Duodenal mucosa (tissue), 2 donors: ENCODE results near the gene KIF23.

Experiments
- H3K27ac ChIP-seq: one replicate; pipeline ENCODE4 v1.7.0; 2013; ENCODE audit warnings: low read depth, low read length
- H3K27me3 ChIP-seq, 2 donors: one replicate each; pipeline ENCODE4 v1.7.0; 2013; ENCODE audit warnings: low read length in 2 of 2, control low read depth in 1 of 2; ENCODE audit not compliant: insufficient read depth in 2 of 2, control insufficient read depth in 1 of 2
- H3K36me3 ChIP-seq, 2 donors: one replicate each; pipeline ENCODE4 v1.7.0; 2013; ENCODE audit warnings: low read length in 2 of 2, control low read depth in 1 of 2; ENCODE audit not compliant: insufficient read depth in 2 of 2, control insufficient read depth in 1 of 2
- H3K4me1 ChIP-seq, 2 donors: one replicate each; pipeline ENCODE4 v1.7.0; 2013; ENCODE audit warnings: low read length in 2 of 2, control low read depth in 1 of 2; ENCODE audit not compliant: insufficient read depth in 2 of 2, control insufficient read depth in 1 of 2
- H3K4me3 ChIP-seq, 2 donors: one replicate each; pipeline ENCODE4 v1.7.0; 2013; ENCODE audit warnings: low read length in 2 of 2, low read depth in 1 of 2
- H3K9ac ChIP-seq, 2 donors: one replicate each; pipeline ENCODE4 v1.7.0; 2013; ENCODE audit warnings: low read length in 2 of 2, low read depth in 1 of 2
- H3K9me3 ChIP-seq, 2 donors: one replicate each; pipeline ENCODE4 v1.7.0; 2013; ENCODE audit warnings: low read length in 2 of 2, control low read depth in 1 of 2; ENCODE audit not compliant: control insufficient read depth in 1 of 2

The KIF23 gene

GRCh38 chr15:69472562-69472961 is 58.4 kb downstream of the KIF23 start:
- Histone ChIP-seq H3K36me3 (no peaks in the 10 kb centered on the region), H3K27me3 (peaks cover 0 to 4% of the 10 kb centered on the region in 2 donors), H3K4me1 (peaks cover 10 to 13% of the 10 kb centered on the region in 2 donors), H3K9ac (no peak overlapping the region), H3K9me3 (no peaks in the 10 kb centered on the region), H3K27ac (no peak overlapping the region), H3K4me3 (no peak overlapping the region)

- H3K27ac ChIP-seq: no peak overlapping the region
- H3K4me1 ChIP-seq: peaks cover 0 to under 1% of the 10 kb centered on the region in 2 donors
- H3K4me3 ChIP-seq: no peak overlapping the region
- H3K27me3 ChIP-seq: peaks cover 0 to 4% of the 10 kb centered on the region in 2 donors
- no peak overlapping the region for H3K9ac ChIP-seq
- no peaks in the 10 kb centered on the region for H3K9me3 ChIP-seq
- no peaks in the 10 kb centered on the region for H3K36me3 ChIP-seq
These were observed 60.1 kb downstream of the KIF23 start for GRCh38 chr15:69474291-69474690.

- Histone ChIP-seq H3K4me3 (no peak overlapping the region), H3K4me1 (no peaks in the 10 kb centered on the region), H3K27me3 (peaks cover 0 to 4% of the 10 kb centered on the region in 2 donors), H3K27ac (no peak overlapping the region), H3K9me3 (peaks cover 0 to 3% of the 10 kb centered on the region in 2 donors), H3K9ac (no peak overlapping the region), H3K36me3 (no peaks in the 10 kb centered on the region)
These were observed 60.8 kb downstream of the KIF23 start for GRCh38 chr15:69474846-69475455.

DNA sequence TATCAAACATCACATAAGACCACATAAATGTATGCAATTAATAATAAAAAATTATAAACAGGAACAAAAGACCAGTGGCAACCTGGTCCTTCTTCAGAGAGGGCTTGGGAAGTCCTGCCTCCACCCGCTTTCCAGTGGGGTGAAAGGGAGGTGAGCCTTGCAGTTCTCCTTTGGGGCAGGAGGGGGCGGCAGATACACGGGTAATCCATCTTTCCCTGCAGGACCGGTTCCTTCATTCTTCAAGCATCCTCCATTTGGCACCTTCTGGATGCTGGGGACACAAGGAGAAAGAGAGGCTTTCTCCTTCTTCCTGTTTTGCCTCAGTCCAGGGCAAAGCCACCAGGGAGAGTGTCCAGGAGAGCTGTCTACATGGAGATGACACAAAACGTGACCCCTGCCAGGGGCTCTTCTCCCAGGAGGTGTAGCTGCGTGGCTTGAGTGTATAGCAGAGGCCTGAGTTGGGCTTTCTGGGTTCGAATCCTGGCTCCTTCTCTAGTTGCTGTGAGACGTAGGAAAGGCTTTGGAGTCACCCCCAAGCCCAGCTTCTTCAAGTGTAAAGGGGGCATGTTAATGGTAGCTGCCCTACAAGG is 61.7 kb downstream of the KIF23 start:
- Histone ChIP-seq H3K36me3 (no peaks in the 10 kb centered on the region), H3K4me3 (no peak overlapping the region), H3K27me3 (peaks cover 0 to 4% of the 10 kb centered on the region in 2 donors), H3K9ac (no peak overlapping the region), H3K4me1 (no peaks in the 10 kb centered on the region), H3K27ac (no peak overlapping the region), H3K9me3 (peaks cover 0 to 6% of the 10 kb centered on the region in 2 donors)

DNA sequence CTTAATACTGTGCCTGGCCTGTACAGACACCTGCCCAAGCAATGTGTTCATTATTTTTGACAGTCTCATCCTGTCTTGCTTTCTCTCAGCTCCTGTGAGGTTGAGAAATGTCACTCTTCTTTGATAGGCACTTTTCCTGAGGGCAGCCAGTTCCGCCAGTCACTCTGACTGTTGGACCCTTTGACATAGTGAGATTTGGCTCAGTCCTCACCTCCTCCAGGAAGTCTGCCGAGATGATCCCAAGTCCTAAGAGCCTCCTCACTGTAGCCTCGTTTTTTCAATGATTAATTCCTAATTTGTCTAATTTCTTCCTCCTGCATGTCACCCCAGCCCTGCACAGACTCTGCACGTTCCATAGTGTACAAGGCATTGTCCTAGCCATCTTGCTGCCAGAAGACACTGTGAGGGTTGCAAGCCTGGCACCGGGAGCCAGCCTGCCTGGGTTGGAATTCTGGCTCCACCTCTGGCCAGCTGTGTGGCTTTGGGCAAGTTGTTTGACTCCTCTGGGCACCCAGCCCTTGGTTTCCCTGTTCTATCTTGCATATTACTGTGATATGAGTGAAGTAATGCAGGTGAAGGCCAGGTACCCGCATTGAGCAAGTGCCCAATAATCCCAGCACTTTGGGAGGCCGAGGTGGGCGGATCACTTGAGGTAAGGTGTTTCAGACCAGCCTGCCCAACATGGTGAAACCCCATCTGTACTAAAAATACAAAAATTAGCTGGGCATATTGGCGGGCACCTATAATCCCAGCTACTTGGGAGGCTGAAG is 62.7 kb downstream of the KIF23 start:
- Histone ChIP-seq H3K27me3 (peaks cover 0 to 4% of the 10 kb centered on the region in 2 donors), H3K27ac (no peak overlapping the region), H3K9me3 (peaks cover 0 to 6% of the 10 kb centered on the region in 2 donors), H3K9ac (no peak overlapping the region), H3K4me3 (no peak overlapping the region), H3K36me3 (no peaks in the 10 kb centered on the region), H3K4me1 (no peaks in the 10 kb centered on the region)

GRCh38 chr15:69478259-69478781 is 64.2 kb downstream of the KIF23 start:
- H3K9ac ChIP-seq: no peak overlapping the region
- H3K4me3 ChIP-seq: no peak overlapping the region
- H3K27ac ChIP-seq: no peak overlapping the region
- no peaks in the 10 kb centered on the region for H3K36me3 ChIP-seq
- peaks cover 0 to 4% of the 10 kb centered on the region in 2 donors for H3K27me3 ChIP-seq
- H3K4me1 ChIP-seq: no peaks in the 10 kb centered on the region
- peaks cover 0 to 6% of the 10 kb centered on the region in 2 donors for H3K9me3 ChIP-seq

DNA sequence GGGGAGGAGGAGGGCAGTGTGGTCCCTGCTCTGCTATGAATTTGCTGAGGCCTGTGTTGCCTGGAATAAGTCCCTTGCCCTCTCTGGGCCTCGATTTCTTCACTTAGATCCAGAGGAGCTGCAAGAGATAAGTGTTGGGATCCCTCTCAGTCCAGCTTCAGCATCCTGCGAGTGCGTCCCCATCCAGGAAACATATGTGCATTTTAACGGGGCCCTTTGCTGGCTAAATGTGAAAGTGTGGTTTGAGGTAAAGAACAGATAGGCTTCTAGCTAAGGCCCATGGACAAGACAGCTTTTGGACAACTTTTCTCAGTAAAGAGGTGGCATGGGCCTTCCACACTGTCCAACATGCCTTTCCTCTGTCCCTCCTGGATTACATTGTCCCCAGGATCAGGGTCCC is 64.9 kb downstream of the KIF23 start:
- no peak overlapping the region for H3K27ac ChIP-seq
- no peaks in the 10 kb centered on the region for H3K4me1 ChIP-seq
- peaks cover 0 to 4% of the 10 kb centered on the region in 2 donors for H3K27me3 ChIP-seq

DNA sequence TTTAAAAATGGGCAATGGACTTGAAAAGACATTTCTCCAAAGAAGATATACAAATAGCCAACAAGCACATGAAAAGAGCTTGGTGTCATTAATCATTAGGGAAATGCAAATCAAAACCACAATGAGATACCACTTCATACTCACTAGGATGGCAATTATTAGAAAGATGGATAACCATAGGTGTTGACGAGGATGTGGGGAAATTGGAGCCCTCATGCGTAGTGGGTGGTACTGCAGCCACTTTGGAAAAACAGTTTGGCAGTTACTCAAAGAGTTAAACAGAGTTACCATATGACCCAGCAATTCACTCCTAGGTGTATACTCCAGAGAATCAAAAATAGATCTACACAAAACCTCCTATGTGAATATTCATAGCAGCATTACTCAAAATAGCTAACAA is 65.8 kb downstream of the KIF23 start:
- H3K9ac ChIP-seq: no peak overlapping the region
- no peak overlapping the region for H3K4me3 ChIP-seq
- no peaks in the 10 kb centered on the region for H3K36me3 ChIP-seq
- H3K27me3 ChIP-seq: peaks cover 0 to 2% of the 10 kb centered on the region in 2 donors
- no peak overlapping the region for H3K27ac ChIP-seq
- peaks cover 0 to 6% of the 10 kb centered on the region in 2 donors for H3K9me3 ChIP-seq
- H3K4me1 ChIP-seq: no peaks in the 10 kb centered on the region

More for the DNA sequence above, 64.9 kb downstream of the KIF23 start:
- H3K4me3 ChIP-seq: no peak overlapping the region
- H3K9me3 ChIP-seq: peaks cover 0 to 6% of the 10 kb centered on the region in 2 donors
- no peak overlapping the region for H3K9ac ChIP-seq
- no peaks in the 10 kb centered on the region for H3K36me3 ChIP-seq

DNA sequence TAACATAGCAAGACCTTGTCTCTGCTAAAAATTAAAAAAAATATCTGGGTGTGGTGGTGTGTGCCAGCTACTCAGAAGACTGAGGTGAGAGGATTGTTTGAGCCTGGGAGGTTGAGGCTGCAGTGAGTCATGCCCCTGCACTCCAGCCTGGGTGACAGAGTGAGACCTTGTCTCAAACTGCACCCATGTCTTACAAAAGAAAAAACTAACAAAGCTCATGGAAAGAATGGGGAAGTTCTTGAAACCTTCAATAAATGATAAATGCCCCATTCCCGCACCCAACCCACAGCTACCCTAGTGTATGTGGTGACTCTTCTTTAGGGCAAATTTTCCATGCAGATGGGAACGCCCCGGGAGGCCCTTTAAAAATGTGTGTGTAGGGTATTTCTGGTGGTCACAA is 66.8 kb downstream of the KIF23 start:
- Histone ChIP-seq H3K4me1 (no peaks in the 10 kb centered on the region), H3K4me3 (no peak overlapping the region), H3K27me3 (no peaks in the 10 kb centered on the region), H3K9me3 (peaks cover 5 to 9% of the 10 kb centered on the region in 2 donors), H3K9ac (no peak overlapping the region), H3K36me3 (no peaks in the 10 kb centered on the region), H3K27ac (no peak overlapping the region)

- Histone ChIP-seq H3K9ac (no peak overlapping the region), H3K36me3 (no peaks in the 10 kb centered on the region), H3K27ac (no peak overlapping the region), H3K4me1 (no peaks in the 10 kb centered on the region), H3K9me3 (peaks cover 6 to 13% of the 10 kb centered on the region in 2 donors), H3K27me3 (no peaks in the 10 kb centered on the region), H3K4me3 (no peak overlapping the region)
These were observed 68.6 kb downstream of the KIF23 start for GRCh38 chr15:69482686-69483256.
